ENCODE data around the gene PTPA. TPM values are rescaled to one million over a fixed set of nuclear protein-coding genes. Genes with fewer than 3 reads are reported as not detected.

Gene PTPA
- total RNA-seq, 2 experiments from 2014 or later = 88.3 to 97.7 TPM

DNA sequence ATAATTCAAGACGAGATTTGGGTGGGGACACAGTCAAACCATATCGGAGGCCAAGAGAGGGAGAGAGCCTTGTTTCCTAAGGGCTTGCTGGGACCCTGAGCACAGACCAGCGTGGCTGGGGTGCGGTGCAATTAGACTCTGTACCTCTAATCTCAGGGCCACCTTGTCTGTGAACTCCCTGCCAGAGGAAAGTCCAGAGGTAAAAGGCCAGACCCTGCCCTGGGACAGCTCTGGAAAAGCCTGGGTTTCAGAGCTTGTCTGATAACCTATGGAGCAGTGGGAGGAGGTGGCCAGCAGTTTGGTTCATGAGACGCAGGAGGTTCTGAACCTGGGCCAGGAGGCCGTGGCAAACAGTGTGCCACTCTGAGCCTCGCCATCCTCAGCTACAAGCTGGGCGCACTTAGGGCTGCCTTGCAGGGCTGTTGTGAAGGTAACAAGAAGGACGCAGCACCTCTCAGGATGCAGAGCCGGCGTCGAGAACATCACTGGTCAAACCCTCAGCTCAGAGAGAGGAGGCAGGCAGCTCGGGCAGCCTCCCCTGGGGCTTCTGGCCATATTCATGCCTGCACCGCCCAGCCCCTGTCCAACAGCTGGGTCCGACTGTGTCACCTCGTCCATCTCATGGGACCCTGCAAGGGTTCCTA lies 35.1 kb upstream of the PTPA start:
- POLR2A ChIA-PET = interaction anchor here (0.6 kb wide), 1 partner anchor 180 kb away, joined by 3 read pairs; no protein-coding TSS in a partner anchor
- H3K36me3 Mint-ChIP-seq (ENCODE audit: low read depth) = peaks cover 2% of the 10 kb centered on the region
- H3K27me3 Mint-ChIP-seq = no peaks in the 10 kb centered on the region
- peaks cover 35% of the 10 kb centered on the region for H3K4me1 Mint-ChIP-seq
- H3K27ac Mint-ChIP-seq = no peak overlapping the region
- H3K4me3 Mint-ChIP-seq = no peak overlapping the region
- no peaks in the 10 kb centered on the region for H3K9me3 Mint-ChIP-seq
- no peak for DNase-seq
- CTCF ChIA-PET = no interaction called here

DNA sequence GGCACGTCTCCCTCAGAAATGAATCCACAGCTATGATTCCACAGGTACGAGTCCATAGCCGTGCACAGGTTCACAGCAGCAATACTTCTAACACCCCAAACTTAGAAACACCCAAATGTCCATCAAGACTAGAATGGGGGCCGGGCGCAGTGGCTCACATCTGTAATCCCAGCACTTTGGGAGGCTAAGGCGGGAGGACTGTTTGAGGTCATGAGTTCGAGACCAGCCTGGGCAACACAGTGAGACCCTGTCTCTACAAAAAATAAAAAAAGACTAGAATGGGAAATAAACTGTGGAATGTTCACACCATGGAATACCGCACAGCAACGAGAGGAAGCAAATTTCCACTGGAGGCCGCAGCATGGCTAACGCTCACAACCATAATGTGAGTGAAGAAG lies 34.6 kb upstream of the PTPA start:
- H3K9me3 Mint-ChIP-seq = no peaks in the 10 kb centered on the region
- DNase-seq = no peak
- no peaks in the 10 kb centered on the region for H3K27me3 Mint-ChIP-seq
- H3K4me3 Mint-ChIP-seq = no peak overlapping the region
- ChIA-PET CTCF (no interaction called here), POLR2A (interaction anchor here (0.6 kb wide), 1 partner anchor 181 kb away, joined by 3 read pairs; no protein-coding TSS in a partner anchor)
- no peak overlapping the region for H3K27ac Mint-ChIP-seq
- H3K36me3 Mint-ChIP-seq (ENCODE audit: low read depth) = peaks cover 2% of the 10 kb centered on the region
- peaks cover 34% of the 10 kb centered on the region for H3K4me1 Mint-ChIP-seq

DNA sequence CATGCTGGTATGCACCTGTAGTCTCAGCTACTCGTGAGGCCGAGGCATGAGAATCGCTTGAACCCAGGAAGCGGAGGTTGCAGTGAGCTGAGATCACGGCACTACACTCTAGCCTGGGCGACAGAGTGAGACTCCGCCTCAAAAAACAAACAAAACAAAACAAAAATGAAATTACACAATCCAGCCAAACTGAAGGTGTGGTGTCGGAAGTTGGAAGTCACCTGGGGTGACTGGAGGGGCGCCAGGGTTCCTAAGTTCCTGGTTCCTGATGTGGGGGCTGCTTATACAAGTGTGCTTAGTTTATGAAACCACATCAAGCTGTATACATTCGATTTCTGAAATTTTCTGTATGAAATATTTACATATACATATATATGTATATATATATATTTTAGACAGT lies 34.0 kb upstream of the PTPA start:
- Mint-ChIP-seq H3K27ac (no peak overlapping the region), H3K27me3 (no peaks in the 10 kb centered on the region), H3K36me3 (ENCODE audit: low read depth) (no peaks in the 10 kb centered on the region), H3K4me1 (peaks cover 36% of the 10 kb centered on the region), H3K4me3 (no peak overlapping the region), H3K9me3 (no peaks in the 10 kb centered on the region)
- no peak for DNase-seq
- POLR2A ChIA-PET = interaction anchor here (0.8 to 1.1 kb wide), 2 partner anchors 10 to 34 kb away, joined by 3 to 4 read pairs; partner anchors contain the start of gene PTPA
- CTCF ChIA-PET = no interaction called here

DNA sequence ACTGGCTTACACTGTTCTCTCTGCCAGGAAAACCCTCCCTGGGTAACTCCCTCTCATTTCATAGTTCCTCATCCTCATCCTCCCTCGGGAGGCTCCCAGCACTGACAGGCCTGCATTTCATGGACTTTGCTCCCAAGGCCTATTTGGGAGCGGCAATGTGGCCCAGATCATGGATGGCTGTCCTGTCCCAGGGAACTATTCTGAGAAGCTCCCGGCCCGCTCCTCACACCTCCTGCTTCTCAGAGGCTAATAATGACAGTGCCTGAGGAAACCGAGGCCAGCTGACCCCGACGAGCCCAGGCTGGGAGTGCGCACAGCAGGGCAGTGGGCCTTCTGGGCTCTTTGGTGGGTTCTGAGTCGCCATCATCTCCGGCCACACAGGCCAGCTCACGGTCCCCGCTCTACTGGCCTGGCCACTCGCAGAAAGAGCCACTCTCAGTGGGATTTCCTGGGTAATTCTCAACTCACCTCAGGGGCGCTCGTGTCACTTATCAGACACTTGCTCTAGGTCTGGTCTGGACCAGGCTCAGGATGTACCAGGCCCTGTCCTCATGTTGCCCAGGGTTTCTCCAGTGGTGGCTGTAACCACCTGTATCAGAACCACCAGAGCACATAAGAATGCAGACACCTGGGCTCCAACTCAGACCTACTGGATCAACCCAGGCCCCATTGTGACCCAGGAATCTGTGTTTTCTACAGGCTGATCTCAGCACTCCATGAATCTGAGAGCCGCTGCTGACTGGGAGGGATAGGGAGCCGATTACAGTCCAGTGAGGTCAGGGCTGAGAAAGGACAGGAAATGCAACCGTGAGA lies 32.3 kb upstream of the PTPA start:
- no peaks in the 10 kb centered on the region for H3K27me3 Mint-ChIP-seq
- POLR2A ChIA-PET = no interaction called here
- CTCF ChIA-PET = no interaction called here
- DNase-seq = no peak
- no peak overlapping the region for H3K27ac Mint-ChIP-seq
- peak overlapping the region; percentile 39 for H3K4me3 Mint-ChIP-seq
- no peaks in the 10 kb centered on the region for H3K9me3 Mint-ChIP-seq
- H3K36me3 Mint-ChIP-seq (ENCODE audit: low read depth) = no peaks in the 10 kb centered on the region
- H3K4me1 Mint-ChIP-seq = peaks cover 35% of the 10 kb centered on the region

DNA sequence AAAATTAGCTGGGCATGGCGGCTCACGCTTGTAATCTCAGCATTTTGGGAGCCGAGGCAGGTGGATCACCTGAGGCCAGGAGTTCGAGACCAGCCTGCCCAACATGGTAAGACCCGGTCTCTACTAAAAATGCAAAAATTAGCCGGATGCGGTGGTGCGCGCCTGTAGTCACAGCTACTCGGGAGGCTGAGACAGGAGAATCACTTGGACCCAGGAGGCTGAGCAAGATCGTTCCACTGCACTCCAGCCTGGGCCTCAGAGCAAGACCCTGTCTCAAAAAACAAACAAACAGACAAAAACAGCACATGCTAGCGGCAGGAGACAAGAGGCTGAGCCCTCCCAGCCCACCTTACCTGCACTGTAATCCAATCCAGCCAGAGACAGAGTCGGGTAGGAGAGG lies 31.4 kb upstream of the PTPA start:
- ChIA-PET CTCF (interaction anchor here (1.0 to 2.6 kb wide), 4 partner anchors 23 to 60 kb away, joined by 3 to 11 read pairs (median 6); partner anchors contain the start of gene MIGA2), POLR2A (interaction anchor here (1.2 to 3.1 kb wide), 5 partner anchors 10 to 395 kb away, joined by 3 to 25 read pairs (median 5); partner anchors contain the start of gene PTPA)
- no peaks in the 10 kb centered on the region for H3K36me3 Mint-ChIP-seq (ENCODE audit: low read depth)
- H3K4me3 Mint-ChIP-seq = peak overlapping the region; percentile 87
- H3K27ac Mint-ChIP-seq = no peak overlapping the region
- DNase-seq = no peak
- no peaks in the 10 kb centered on the region for H3K9me3 Mint-ChIP-seq
- no peaks in the 10 kb centered on the region for H3K27me3 Mint-ChIP-seq
- peaks cover 28% of the 10 kb centered on the region for H3K4me1 Mint-ChIP-seq

DNA sequence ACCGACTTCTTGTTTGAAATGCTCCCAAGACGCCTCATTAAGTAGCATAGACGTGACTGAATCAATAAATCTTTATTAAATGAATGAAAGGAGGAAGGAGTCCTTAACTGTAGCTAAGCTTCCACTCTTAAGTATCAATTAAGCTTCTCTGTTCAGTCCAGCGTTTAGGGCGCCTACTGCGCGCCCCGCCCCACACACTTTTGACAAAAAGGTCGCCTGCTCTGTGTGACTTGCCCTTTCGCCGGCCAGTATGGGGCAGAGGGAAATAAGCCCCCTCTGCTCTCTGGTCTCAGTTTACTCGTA lies 31.0 kb upstream of the PTPA start:
- peak overlapping the region; percentile 87 for H3K4me3 Mint-ChIP-seq
- ChIA-PET POLR2A (interaction anchor here (1.2 to 3.1 kb wide), 6 partner anchors 10 to 395 kb away, joined by 3 to 25 read pairs (median 5); partner anchors contain the start of gene PTPA), CTCF (interaction anchor here (0.6 to 2.6 kb wide), 9 partner anchors 23 to 552 kb away, joined by 3 to 11 read pairs (median 3); partner anchors contain the start of genes ENDOG and MIGA2)
- H3K4me1 Mint-ChIP-seq = peaks cover 28% of the 10 kb centered on the region
- no peak for DNase-seq
- peak overlapping the region; percentile 76 for H3K27ac Mint-ChIP-seq
- H3K27me3 Mint-ChIP-seq = no peaks in the 10 kb centered on the region
- H3K36me3 Mint-ChIP-seq (ENCODE audit: low read depth) = peaks cover 2% of the 10 kb centered on the region
- no peaks in the 10 kb centered on the region for H3K9me3 Mint-ChIP-seq

DNA sequence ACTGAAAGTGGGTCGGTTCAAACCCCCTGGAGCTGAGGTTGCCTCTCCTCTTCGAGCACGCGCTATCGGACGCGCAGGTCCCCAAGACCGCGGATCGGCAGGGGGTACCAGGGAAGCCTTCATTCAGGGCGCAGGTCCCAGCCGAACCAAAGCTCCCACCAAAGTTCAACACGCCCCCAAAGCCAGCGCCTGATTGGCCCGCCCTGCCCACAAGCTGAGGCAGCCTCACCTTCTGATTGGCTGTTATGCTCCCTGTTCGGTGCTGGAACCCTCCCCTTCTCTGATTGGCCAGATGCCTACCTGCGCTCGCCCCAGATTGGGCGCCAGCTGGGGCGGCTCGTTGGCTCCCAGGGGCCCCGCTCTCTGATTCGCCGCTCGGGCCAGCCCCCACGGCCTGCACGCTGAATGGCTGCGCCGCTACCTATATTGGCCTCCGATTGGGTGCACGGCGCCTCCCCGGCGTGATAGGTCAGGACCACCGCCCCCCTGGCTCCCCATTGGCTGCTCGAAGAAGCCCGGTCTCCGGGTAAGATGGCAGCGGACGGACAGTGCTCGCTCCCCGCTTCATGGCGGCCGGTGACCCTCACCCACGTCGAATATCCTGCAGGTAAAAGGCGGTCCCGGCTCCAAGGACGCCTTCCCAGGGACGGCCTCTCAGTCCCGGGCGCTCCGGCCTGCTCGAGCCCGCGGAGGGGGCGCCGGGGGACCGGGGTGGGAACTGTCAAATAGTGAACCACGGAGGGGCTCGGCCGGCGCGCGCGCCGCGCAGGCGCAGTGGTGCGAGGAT lies 30.4 kb upstream of the PTPA start, which contains the start of gene DOLPP1:
TSS of gene DOLPP1 (plus strand) at position 511 of the 787 bp plus-strand sequence. CDS start at position 532, 21 bp downstream.
- H3K9me3 Mint-ChIP-seq = no peaks in the 10 kb centered on the region
- H3K4me1 Mint-ChIP-seq = peaks cover 28% of the 10 kb centered on the region
- DNase-seq = peak; percentile 99
- peaks cover 3% of the 10 kb centered on the region for H3K36me3 Mint-ChIP-seq (ENCODE audit: low read depth)
- H3K27ac Mint-ChIP-seq = peak within 1 kb of the TSS; percentile 76
- H3K4me3 Mint-ChIP-seq = peak within 1 kb of the TSS; percentile 87
- no peaks in the 10 kb centered on the region for H3K27me3 Mint-ChIP-seq
- ChIA-PET POLR2A (interaction anchor here (0.6 to 3.1 kb wide), 14 partner anchors 10 to 546 kb away, joined by 3 to 25 read pairs (median 3); partner anchors contain the start of genes DOLK, ENDOG, MIGA2 and NUP188), CTCF (interaction anchor here (0.6 to 2.6 kb wide), 13 partner anchors 11 to 938 kb away, joined by 3 to 11 read pairs (median 3); partner anchors contain the start of genes ENDOG and MIGA2)

DNA sequence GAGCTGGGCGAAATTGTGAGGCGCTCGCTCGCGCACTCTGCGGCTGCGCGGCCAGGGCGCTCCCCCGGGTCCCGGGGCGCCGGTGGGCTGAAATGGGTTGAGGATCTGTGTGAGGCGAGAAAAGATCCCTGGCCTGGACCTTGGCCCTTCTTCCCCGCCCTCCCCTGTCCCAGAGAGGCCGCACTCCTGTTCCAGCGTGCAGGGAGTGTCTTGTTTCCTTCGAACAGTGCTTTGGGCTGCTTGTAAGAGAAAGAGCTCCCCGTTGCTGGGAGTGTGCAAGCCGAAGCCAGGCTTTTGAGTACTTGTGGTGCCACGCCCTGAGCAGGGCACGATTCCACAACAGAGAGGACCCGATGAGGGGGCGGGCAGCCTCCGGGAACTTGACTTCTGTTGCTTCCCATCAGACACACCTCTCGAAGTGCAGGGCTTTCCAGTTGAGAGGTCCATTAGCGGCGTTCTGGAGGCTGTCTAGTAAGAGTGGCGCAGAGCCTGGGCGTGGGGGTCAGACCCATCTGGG lies 29.8 kb upstream of the PTPA start:
- Mint-ChIP-seq H3K4me3 (peak overlapping the region; percentile 87), H3K4me1 (peaks cover 28% of the 10 kb centered on the region), H3K9me3 (no peaks in the 10 kb centered on the region), H3K27me3 (no peaks in the 10 kb centered on the region), H3K36me3 (ENCODE audit: low read depth) (peaks cover 3% of the 10 kb centered on the region), H3K27ac (peak overlapping the region; percentile 76)
- ChIA-PET POLR2A (interaction anchor here (0.6 to 3.1 kb wide), 13 partner anchors 9 to 546 kb away, joined by 3 to 25 read pairs (median 3); partner anchors contain the start of genes DOLK, ENDOG, MIGA2 and NUP188), CTCF (interaction anchor here (0.6 to 2.6 kb wide), 9 partner anchors 10 to 939 kb away, joined by 3 to 11 read pairs (median 4); partner anchors contain the start of genes ENDOG and MIGA2)
- no peak for DNase-seq

DNA sequence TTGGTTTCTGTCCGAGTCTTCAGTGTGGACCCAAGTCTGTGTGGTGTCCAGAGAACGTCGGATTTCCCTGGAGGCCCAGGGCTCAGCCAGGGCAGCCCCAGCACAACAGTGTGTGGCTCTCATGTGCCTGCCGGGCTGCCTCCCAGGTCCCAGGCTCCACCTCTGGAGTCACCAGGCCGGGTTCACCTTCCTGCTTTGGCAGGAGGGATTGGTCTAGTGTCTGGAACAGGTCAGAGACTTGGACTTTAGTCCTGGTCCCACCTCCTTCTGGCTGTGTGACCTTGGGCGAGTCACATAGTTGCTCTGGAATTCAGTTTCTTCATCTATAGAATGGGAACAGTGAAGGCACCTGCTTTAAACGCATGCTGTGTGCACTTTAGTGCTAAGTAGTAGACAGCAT lies 27.1 kb upstream of the PTPA start:
- POLR2A ChIA-PET = interaction anchor here (1.1 kb wide), 1 partner anchor 11 kb away, joined by 3 read pairs; no protein-coding TSS in a partner anchor
- peaks cover 13% of the 10 kb centered on the region for H3K36me3 Mint-ChIP-seq (ENCODE audit: low read depth)
- H3K27ac Mint-ChIP-seq = no peak overlapping the region
- peaks cover 27% of the 10 kb centered on the region for H3K4me1 Mint-ChIP-seq
- CTCF ChIA-PET = no interaction called here
- H3K4me3 Mint-ChIP-seq = no peak overlapping the region
- no peaks in the 10 kb centered on the region for H3K27me3 Mint-ChIP-seq
- DNase-seq = no peak
- H3K9me3 Mint-ChIP-seq = no peaks in the 10 kb centered on the region

DNA sequence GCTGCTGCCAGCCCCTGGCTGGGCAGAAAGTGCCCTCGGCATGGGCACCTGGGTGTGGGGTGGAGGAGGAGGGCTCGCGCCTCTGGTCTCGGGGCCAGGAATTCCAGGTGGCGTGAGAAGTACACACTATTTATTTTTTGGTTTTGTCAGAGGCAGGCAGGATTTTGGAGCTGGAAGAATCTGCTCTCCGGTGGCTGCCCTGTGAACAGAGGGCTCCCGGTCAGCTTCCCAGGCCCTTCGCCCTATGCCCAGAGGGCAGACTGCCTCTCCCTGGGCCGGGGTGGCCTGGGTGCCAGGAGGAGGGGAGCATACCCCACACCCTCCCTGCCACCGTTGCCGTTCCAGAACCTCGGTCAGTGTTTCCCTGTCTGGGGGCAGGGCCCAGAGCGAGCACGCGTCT lies 22.0 kb upstream of the PTPA start:
- DNase-seq = no peak
- Mint-ChIP-seq H3K27ac (no peak overlapping the region), H3K4me1 (no peaks in the 10 kb centered on the region), H3K9me3 (no peaks in the 10 kb centered on the region), H3K4me3 (no peak overlapping the region), H3K36me3 (ENCODE audit: low read depth) (peaks cover 21% of the 10 kb centered on the region), H3K27me3 (no peaks in the 10 kb centered on the region)
- POLR2A ChIA-PET = no interaction called here
- CTCF ChIA-PET = no interaction called here

DNA sequence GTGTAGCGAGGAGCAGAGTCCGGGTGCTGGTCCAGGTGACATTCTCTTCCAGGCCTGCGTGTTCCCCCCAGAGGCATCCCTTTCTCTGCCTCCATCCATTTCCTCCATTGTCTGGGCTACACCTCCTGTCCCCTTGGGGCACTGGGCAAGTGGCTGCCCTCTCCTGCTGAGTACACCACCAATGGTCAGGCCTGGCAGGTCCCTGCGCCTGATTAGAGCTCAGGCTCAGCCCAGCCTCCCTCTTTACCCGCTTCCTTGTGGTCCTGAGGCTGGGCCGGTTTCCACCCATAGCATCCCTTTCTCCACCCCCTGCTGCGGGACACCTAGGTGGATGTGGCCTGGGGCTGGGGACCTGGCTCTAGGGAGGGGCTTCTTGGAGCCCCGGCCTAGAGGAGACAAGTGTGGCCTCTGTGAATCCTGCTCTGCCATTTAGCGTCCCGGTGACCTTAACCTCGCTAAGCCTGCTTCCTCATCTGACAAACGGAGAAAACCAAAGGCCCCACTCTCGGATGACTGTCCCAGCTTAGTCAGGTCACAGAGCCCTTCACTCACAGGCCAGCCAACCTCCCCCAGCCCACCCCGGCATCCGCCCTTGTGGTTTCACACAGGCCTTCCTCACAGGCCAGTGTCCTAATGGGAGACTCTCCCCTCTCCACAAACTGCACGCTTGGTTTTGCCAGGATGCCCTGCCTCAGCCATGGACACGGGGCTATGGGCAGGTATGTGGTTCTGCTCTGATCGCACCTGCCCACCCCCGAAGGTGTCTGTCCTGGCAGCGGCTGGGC lies 17.4 kb upstream of the PTPA start:
- Mint-ChIP-seq H3K27ac (no peak overlapping the region), H3K9me3 (no peaks in the 10 kb centered on the region), H3K4me1 (no peaks in the 10 kb centered on the region), H3K36me3 (ENCODE audit: low read depth) (peaks cover 10% of the 10 kb centered on the region), H3K4me3 (no peak overlapping the region), H3K27me3 (no peaks in the 10 kb centered on the region)
- no peak for DNase-seq
- CTCF ChIA-PET = no interaction called here
- POLR2A ChIA-PET = interaction anchor here (0.8 to 2.0 kb wide), 2 partner anchors 9 to 18 kb away, joined by 3 to 8 read pairs; partner anchors contain the start of gene PTPA

Data from activated CD4-positive, alpha-beta memory T cell treated with anti-CD3 and anti-CD28 coated beads, Interleukin-2, amount 10 ng/mL, durations not matched to agents 7 days and 5 days (primary cell).